OCI-LY3 (cell line): ENCODE results near the gene DDIT3.

Experiments
- EZH2phosphoT487 ChIP-seq: fragments of 200-600 bp; shearing (Covaris generic); IDR thresholded peaks from 2 replicates; pipeline ENCODE4 v1.6.1; 2018; ENCODE audit warnings: antibody characterized with exemption, mixed run types, low read depth
- TF ChIP-seq, protein P1 (sequence below): fragments of 200-600, 300-600 bp; sonication (generic); IDR thresholded peaks from 2 replicates; pipeline ENCODE4 v1.5.1; 2014; ENCODE audit warnings: antibody characterized with exemption, low read length, low read depth

DNA sequence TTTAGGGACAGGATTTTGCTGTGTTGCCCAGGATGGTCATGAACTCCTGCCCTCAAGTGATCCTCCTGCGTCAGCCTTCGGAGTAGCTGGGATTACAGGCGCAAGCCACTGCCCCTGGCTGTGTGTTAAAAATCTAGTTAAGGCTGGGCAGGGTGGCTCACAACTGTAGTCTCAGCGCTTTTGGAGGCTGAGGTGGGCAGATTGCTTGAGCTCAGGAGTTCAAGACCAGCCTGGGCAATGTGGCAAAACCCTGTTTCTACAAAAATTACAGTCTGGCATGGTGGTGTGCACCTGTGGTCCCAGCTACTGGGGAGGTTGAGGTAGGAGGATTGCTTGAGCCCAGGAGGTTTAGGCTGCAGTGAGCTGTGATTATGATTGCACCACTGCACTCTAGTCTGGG is 9.2 kb downstream of the DDIT3 start:
- TF ChIP-seq, protein P1, sequence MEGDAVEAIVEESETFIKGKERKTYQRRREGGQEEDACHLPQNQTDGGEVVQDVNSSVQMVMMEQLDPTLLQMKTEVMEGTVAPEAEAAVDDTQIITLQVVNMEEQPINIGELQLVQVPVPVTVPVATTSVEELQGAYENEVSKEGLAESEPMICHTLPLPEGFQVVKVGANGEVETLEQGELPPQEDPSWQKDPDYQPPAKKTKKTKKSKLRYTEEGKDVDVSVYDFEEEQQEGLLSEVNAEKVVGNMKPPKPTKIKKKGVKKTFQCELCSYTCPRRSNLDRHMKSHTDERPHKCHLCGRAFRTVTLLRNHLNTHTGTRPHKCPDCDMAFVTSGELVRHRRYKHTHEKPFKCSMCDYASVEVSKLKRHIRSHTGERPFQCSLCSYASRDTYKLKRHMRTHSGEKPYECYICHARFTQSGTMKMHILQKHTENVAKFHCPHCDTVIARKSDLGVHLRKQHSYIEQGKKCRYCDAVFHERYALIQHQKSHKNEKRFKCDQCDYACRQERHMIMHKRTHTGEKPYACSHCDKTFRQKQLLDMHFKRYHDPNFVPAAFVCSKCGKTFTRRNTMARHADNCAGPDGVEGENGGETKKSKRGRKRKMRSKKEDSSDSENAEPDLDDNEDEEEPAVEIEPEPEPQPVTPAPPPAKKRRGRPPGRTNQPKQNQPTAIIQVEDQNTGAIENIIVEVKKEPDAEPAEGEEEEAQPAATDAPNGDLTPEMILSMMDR: no peak
- no peak for TF ChIP-seq EZH2phosphoT487
